ENCODE data around the gene THSD4.

- TF ChIP-seq CTCF (IDR thresholded peaks at IDR 0.05) (no peak), EP300 (IDR thresholded peaks at IDR 0.05) (no peak), POLR2AphosphoS5 (IDR thresholded peaks at IDR 0.05) (no peak)
Measured at GRCh38 chr15:71273731-71274447, 158.6 kb downstream of the THSD4 start.

Data from suprapubic skin (tissue), 4 donors.